GM10248 (cell line): ENCODE measurements around the gene NLGN1.

Experiments used
- CTCF ChIA-PET: fragments of 300-600 bp; sonication (Branson Sonifier 250); formaldehyde crosslinking; extraction: SDS; loops from one replicate; lab custom pipeline; 2021; ENCODE audit warnings: antibody characterized with exemption; lab: Yijun Ruan, JAX
- POLR2A ChIA-PET: fragments of 350-650 bp; sonication (Branson Sonifier 250); formaldehyde crosslinking; extraction: SDS; loops from one replicate; lab custom pipeline; 2020; ENCODE audit warnings: antibody characterized with exemption; lab: Yijun Ruan, JAX
- DNase-seq: peaks from one replicate; pipeline ENCODE4 v3.0.0; 2012; ENCODE audit errors: extremely low spot score
- TF ChIP-seq, protein P1 (sequence below): IDR thresholded peaks from 2 replicates; pipeline ENCODE4 v1.5.1; 2012; ENCODE audit warnings: mild to moderate bottlenecking, low read depth; ENCODE audit errors: extremely low read depth, missing control alignments, control extremely low read depth

Gene NLGN1

DNA sequence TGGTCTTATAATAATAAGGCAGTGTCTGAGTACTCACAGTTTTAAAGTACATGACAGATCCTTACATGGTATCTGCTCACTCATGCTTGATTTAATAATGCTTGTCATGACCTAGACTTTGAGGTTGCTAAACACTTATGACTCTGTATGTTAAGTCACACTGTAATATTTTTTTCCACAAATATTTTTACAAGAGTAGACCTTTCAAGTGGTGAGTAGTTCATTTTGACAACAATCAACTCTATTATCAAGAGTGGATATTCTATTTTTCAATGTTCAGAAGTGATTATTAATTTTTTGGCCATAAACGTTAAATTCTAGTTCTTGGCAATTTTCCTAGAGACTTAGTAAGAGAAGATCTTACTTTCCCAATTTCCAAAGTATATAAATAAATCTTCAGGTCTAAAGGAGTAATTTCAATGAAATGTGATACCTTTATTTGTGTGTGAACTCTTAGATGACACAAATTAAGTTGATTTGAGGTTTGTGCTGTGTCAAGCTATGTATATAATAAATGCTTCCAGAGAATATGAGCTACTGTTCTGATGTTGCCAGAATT, 104.5 kb downstream of the NLGN1 start:
- CTCF ChIA-PET: no interaction called here
- POLR2A ChIA-PET: no interaction called here
- DNase-seq: no peak
- TF ChIP-seq, protein P1, sequence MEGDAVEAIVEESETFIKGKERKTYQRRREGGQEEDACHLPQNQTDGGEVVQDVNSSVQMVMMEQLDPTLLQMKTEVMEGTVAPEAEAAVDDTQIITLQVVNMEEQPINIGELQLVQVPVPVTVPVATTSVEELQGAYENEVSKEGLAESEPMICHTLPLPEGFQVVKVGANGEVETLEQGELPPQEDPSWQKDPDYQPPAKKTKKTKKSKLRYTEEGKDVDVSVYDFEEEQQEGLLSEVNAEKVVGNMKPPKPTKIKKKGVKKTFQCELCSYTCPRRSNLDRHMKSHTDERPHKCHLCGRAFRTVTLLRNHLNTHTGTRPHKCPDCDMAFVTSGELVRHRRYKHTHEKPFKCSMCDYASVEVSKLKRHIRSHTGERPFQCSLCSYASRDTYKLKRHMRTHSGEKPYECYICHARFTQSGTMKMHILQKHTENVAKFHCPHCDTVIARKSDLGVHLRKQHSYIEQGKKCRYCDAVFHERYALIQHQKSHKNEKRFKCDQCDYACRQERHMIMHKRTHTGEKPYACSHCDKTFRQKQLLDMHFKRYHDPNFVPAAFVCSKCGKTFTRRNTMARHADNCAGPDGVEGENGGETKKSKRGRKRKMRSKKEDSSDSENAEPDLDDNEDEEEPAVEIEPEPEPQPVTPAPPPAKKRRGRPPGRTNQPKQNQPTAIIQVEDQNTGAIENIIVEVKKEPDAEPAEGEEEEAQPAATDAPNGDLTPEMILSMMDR: no peak

DNA sequence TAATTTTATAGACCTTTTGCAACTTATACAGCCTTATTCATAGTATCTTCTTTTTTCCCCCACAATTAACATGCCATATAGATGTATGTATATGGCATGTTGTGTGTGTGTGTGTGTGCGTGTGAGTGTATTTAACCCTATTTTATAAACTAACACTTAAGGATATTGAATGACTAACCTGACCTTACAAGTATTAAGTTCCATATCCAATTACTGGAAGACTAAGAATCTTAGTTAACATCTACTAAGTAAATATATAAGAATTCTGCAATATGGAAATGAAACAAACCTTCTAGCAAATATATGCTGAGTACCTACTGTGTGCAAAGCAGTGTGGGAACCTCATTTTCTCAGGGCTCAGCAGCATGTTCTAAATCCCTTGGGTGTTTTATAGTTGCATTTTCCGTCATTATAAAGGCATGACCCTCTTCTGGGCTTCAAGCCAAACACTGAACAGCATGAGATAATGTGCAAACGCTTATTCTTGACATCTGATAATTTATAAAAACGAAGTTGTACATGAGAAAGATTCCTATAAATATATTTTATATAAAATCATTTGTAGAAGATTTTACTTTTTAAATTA, 105.5 kb downstream of the NLGN1 start:
- TF ChIP-seq, protein P1: no peak
- DNase-seq: no peak
- ChIA-PET CTCF (no interaction called here), POLR2A (no interaction called here)

DNA sequence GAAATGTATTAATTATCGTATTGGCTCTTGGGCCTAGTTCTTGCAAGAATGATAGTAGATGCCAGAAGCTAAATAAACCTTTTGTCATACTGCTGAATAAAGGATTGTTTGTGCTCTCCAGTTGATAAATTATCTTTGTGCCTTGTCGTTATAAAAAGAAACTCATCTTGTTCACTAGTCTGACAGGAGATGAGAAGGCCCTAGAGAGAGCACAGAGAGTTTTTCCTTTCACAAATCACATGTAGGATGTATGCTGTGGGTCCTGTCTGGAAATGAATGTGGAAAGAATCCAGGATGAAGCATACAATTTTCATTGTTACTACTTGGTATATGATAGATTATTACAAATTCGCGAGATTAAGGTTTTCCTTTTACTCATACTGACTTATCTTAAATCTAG, 113.0 kb downstream of the NLGN1 start:
- no peak for DNase-seq
- TF ChIP-seq, protein P1: no peak
- CTCF ChIA-PET: interaction anchor here (1.3 kb wide), 1 partner anchor 15 kb away, joined by 3 read pairs; no protein-coding TSS in a partner anchor
- POLR2A ChIA-PET: no interaction called here

DNA sequence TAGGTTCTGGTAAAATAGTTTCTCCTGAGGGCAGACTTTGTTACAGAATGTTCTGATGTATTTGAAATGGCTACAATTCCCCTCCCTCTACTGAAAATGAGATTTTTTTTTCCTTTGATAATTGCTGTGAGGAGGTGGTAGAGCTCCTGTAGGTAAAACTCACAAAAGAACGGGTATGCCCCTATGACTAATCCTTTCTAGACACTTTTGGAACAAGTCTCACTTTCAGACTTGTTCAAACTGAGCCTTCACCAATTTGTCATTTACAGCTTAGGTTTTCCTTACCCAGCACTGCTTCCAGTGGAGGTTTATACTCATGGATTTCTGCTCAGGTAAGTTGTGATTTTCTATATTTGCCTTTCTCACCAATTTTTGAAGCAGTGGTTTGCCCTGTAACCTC, 115.6 kb downstream of the NLGN1 start:
- ChIA-PET POLR2A (no interaction called here), CTCF (interaction anchor here (1.8 kb wide), 1 partner anchor 9 kb away, joined by 6 read pairs; no protein-coding TSS in a partner anchor)
- DNase-seq: peak; percentile 10
- TF ChIP-seq, protein P1: no peak

DNA sequence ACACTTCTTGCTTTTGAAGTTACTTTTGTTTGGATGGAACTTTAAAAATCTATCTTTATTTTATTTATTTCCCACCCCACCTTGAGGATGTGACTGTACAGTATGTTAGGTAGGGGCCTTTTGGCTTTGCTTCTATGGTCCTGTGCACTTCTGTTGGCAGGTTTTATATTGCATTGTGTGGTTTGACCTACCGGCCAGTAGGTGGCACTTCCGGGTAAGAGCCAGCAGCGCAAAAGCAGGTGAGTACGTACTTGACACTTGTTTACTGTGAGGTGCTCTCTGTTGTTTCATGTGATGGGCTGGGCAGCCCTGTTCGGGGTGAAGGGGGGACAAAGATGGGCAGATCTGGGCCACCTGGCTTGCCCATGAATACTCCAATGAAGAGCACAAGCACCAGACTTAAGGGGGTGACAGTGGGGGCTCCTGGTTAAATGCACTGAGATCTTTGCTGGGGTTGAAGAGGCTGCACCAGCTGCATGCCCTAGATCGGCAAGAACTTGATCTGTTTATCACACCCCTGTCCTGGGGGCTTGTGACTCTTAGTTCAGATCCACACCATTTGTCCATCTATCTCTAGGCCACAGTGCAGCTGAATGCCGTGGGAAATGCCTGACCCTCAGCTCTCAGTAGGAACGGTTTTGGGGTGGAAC, 131.6 kb downstream of the NLGN1 start:
- ChIA-PET CTCF (interaction anchor here (1.8 to 2.1 kb wide), 2 partner anchors 10 kb away, joined by 4 to 5 read pairs; no protein-coding TSS in a partner anchor), POLR2A (no interaction called here)
- peak; percentile 10 for DNase-seq
- TF ChIP-seq, protein P1: peak; percentile 27

DNA sequence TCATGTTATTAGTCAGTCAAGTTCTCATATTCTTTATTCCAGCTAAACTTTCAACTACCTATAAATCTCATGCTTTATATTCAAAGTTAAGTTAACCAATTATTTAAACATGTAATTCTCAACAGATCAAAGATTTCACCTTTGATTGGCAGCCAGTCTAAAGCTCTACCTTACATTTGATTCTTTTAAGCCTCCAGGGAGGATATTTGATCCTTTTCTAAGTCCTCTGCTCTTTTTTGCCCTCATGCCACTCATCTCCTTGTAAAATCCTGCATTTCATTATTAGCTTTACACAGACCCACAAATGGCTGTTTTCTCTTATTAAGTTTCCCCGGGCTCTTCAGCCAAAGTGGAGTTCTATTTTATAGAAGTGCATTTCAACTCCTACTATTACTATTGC, 134.1 kb downstream of the NLGN1 start:
- POLR2A ChIA-PET: no interaction called here
- TF ChIP-seq, protein P1: no peak
- no peak for DNase-seq
- CTCF ChIA-PET: no interaction called here
